ENCODE results near the gene DGKH.

The DGKH gene

GRCh38 chr13:42283574-42283973 lies 235.1 kb downstream of the DGKH start:
- DNase-seq, result no peak

GRCh38 chr13:42284068-42284467 lies 235.6 kb downstream of the DGKH start:
- no peak for DNase-seq
